Measurements from ENCODE around the gene MON1B. TPM values are rescaled to one million over a fixed set of nuclear protein-coding genes. Genes with fewer than 3 reads are reported as not detected.
A peak's percentile ranks its signal among the peaks of the same experiment; 100 is the strongest.

MON1B gene
- total RNA-seq (2013): 17.3 TPM
- polyA plus RNA-seq (10 to 100 TPM; 26.4 to 35.7 (median 35.6) TPM), polyA minus RNA-seq (19.3 and 27.4 TPM in 2 replicates), total RNA-seq (12.6 to 64.0 (median 44.0) reads per million in 11 experiments)

DNA sequence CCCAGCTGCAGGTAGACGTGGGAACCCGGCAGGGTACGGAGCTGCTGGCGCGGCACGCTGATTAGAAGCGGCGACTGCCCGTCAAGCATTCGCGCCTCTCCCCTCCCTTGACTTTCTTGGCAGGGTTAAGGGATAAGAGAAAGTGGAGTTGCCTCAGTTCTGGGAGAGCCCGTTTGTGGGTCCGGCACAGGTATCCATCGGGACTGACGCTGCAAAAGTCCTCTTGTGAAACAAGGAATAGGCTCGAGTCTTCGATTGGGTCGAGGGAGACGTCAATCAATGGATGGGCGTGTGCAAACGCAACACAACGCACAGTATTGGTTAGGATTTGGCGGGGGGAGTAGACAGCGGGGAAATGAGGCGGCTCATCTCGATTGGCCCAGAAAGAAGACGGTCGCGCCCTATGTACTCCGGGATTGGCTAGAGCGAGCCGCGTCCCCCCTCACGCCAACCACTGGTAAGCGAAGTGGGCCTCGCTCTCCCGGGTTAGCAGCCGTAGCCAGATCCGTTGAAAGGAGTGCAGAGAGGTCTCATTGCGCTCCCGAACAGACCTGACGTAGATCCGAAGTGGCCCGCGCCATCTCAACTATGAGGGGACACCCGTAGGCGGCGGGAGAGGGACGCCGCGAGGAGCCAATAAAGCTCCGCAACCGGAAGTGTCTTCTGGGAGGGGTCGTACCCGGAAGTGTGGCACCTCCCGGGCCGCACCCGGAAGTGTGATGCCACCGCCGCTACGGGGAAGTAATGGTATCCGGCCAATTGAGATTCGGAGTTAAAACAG is at the start of gene MON1B:
Gene MON1B (plus strand): TSS at position 713 of the 781 bp plus-strand sequence. CDS start 296 bp downstream, outside the sequence.
- Mint-ChIP-seq H3K27ac (peak within 1 kb of the TSS; percentile 99 to 100 (median 100)), H3K9me3 (peaks cover 0 to 13% (median 0%) of the 10 kb centered on the region in 7 donors), H3K4me3 (peak within 1 kb of the TSS; percentile 91 to 97), H3K27me3 (ENCODE audit: low read depth in 3 of 3) (peaks cover 1 to 5% (median 2%) of the 10 kb centered on the region in 3 donors), H3K4me1 (peaks cover 29% of the 10 kb centered on the region), H3K36me3 (peaks cover 36 to 39% of the 10 kb centered on the region in 2 donors)
- Histone ChIP-seq H3K4me3 (replicated peaks in 1 of 3; ENCODE audit: low read depth in 2 of 3, low read length in 3 of 3) (peak within 1 kb of the TSS; percentile 95 to 99 (median 98)), H3K27me3 (ENCODE audit: control insufficient read depth in 2 of 2, insufficient read depth in 2 of 2, low read length in 2 of 2) (peaks cover 0 to 2% of the 10 kb centered on the region in 2 donors), H3K27ac (ENCODE audit: low read depth in 1 of 2, low read length in 2 of 2) (peak within 1 kb of the TSS; percentile 98 to 100), H3K4me1 (ENCODE audit: control insufficient read depth in 1 of 2, insufficient read depth in 2 of 2, low read length in 2 of 2) (peaks cover 21 to 34% of the 10 kb centered on the region in 2 donors), H4K20me1 (ENCODE audit: insufficient read depth, low read length) (peaks cover 26% of the 10 kb centered on the region), H2AFZ (ENCODE audit: insufficient read depth, low read depth, low read length, poor library complexity, severe bottlenecking) (peak within 1 kb of the TSS; percentile 97), H3K36me3 (replicated peaks in 1 of 2; ENCODE audit: control insufficient read depth in 1 of 2, insufficient read depth in 2 of 2, low read length in 2 of 2) (peaks cover 29 to 33% of the 10 kb centered on the region in 2 donors), H3K9me3 (replicated peaks in 1 of 2; ENCODE audit: control insufficient read depth in 1 of 2, insufficient read depth in 1 of 2, low read length in 2 of 2) (no peaks in the 10 kb centered on the region), H3K4me2 (replicated peaks; ENCODE audit: extremely low read depth, low read length, poor library complexity, severe bottlenecking) (peak within 1 kb of the TSS; percentile 95), H3K79me2 (ENCODE audit: insufficient read depth, low read length) (peaks cover 53% of the 10 kb centered on the region), H3K9ac (ENCODE audit: insufficient read depth, low read length, poor library complexity, severe bottlenecking) (peak within 1 kb of the TSS; percentile 94)
- DNase-seq: peak; percentile 97 to 98 (median 98)
- WGBS (ENCODE audit: insufficient coverage): under 1% methylated on average over 54 of the region's 63 CpGs
- intact Hi-C loops (cut with micrococcal nuclease): loop anchor here in 1 of 2 donors (5.0 to 10.0 kb wide), 3 partner anchors 534 to 1623 kb away; partner anchors contain the start of genes GABARAPL2, NUDT7 and WWOX
- TF ChIP-seq, protein P1, sequence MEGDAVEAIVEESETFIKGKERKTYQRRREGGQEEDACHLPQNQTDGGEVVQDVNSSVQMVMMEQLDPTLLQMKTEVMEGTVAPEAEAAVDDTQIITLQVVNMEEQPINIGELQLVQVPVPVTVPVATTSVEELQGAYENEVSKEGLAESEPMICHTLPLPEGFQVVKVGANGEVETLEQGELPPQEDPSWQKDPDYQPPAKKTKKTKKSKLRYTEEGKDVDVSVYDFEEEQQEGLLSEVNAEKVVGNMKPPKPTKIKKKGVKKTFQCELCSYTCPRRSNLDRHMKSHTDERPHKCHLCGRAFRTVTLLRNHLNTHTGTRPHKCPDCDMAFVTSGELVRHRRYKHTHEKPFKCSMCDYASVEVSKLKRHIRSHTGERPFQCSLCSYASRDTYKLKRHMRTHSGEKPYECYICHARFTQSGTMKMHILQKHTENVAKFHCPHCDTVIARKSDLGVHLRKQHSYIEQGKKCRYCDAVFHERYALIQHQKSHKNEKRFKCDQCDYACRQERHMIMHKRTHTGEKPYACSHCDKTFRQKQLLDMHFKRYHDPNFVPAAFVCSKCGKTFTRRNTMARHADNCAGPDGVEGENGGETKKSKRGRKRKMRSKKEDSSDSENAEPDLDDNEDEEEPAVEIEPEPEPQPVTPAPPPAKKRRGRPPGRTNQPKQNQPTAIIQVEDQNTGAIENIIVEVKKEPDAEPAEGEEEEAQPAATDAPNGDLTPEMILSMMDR (IDR thresholded peaks at IDR 0.05): no peak

DNA sequence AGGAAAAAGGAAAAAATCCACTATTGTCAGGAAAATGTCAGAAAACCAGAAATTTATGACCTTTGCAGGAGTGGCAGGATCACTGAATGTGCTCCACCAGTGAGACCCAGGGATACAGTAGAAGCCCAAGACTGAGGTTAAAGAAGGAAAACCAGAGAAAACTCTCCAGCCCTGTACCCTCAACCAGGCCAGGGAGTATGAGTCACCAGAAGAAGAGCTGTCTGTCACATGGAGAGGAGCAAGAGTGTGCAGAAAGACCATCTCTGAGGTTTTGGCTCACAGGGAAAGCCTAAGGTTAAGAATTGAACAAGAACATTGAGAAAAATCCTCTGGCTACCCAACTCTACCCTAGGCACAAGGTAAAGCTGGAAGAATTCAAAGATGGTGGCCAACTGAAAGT is 47.6 kb upstream of the MON1B start:
- DNase-seq: no peak
- H3K27me3 ChIP-seq (ENCODE audit: control insufficient read depth in 2 of 2, insufficient read depth in 2 of 2, low read length in 2 of 2): no peaks in the 10 kb centered on the region
- no peak overlapping the region for H3K4me3 ChIP-seq (replicated peaks in 1 of 3; ENCODE audit: low read depth in 2 of 3, low read length in 3 of 3)
- no peaks in the 10 kb centered on the region for H3K36me3 ChIP-seq (replicated peaks in 1 of 2; ENCODE audit: control insufficient read depth in 1 of 2, insufficient read depth in 2 of 2, low read length in 2 of 2)
- H3K9me3 ChIP-seq (replicated peaks in 1 of 2; ENCODE audit: control insufficient read depth in 1 of 2, insufficient read depth in 1 of 2, low read length in 2 of 2): no peaks in the 10 kb centered on the region
- no peak overlapping the region for H3K27ac Mint-ChIP-seq
- H3K4me1 Mint-ChIP-seq: no peaks in the 10 kb centered on the region
- peaks cover 2 to 20% (median 3%) of the 10 kb centered on the region in 7 donors for H3K9me3 Mint-ChIP-seq
- H3K79me2 ChIP-seq (ENCODE audit: insufficient read depth, low read length): no peaks in the 10 kb centered on the region
- no peak overlapping the region for H2AFZ ChIP-seq (ENCODE audit: insufficient read depth, low read depth, low read length, poor library complexity, severe bottlenecking)
- TF ChIP-seq, protein P1 (IDR thresholded peaks at IDR 0.05): no peak
- H3K4me1 ChIP-seq (ENCODE audit: control insufficient read depth in 1 of 2, insufficient read depth in 2 of 2, low read length in 2 of 2): no peaks in the 10 kb centered on the region
- H3K27ac ChIP-seq (ENCODE audit: low read depth in 1 of 2, low read length in 2 of 2): no peak overlapping the region
- no peaks in the 10 kb centered on the region for H4K20me1 ChIP-seq (ENCODE audit: insufficient read depth, low read length)
- peaks cover 0 to 5% (median 1%) of the 10 kb centered on the region in 3 donors for H3K27me3 Mint-ChIP-seq (ENCODE audit: low read depth in 3 of 3)
- intact Hi-C loops (cut with micrococcal nuclease): no loop called here
- no peak overlapping the region for H3K4me3 Mint-ChIP-seq
- no peak overlapping the region for H3K9ac ChIP-seq (ENCODE audit: insufficient read depth, low read length, poor library complexity, severe bottlenecking)
- no peak overlapping the region for H3K4me2 ChIP-seq (replicated peaks; ENCODE audit: extremely low read depth, low read length, poor library complexity, severe bottlenecking)
- H3K36me3 Mint-ChIP-seq: no peaks in the 10 kb centered on the region
